ENCODE data around the gene STARD13. TPM values are rescaled to one million over a fixed set of nuclear protein-coding genes. Genes with fewer than 3 reads are reported as not detected.

Gene STARD13
- total RNA-seq, 4 donors from 2014 or later: 52.0 to 114 (median 89.2) TPM

GRCh38 chr13:33229446-33230177 is 55.9 kb downstream of the STARD13 start:
- Histone ChIP-seq H3K27ac (peak overlapping the region; percentile 27 to 76 (median 76)), H3K27me3 (no peaks in the 10 kb centered on the region), H3K4me1 (peaks cover 59 to 65% of the 10 kb centered on the region in 2 donors), H3K36me3 (no peaks in the 10 kb centered on the region), H3K9me3 (no peaks in the 10 kb centered on the region), H3K4me3 (replicated peaks in 1 of 3) (no peak overlapping the region)
- TF ChIP-seq POLR2A (IDR thresholded peaks at IDR 0.05) (no peak), CTCF (IDR thresholded peaks at IDR 0.05) (no peak)
- WGBS, 2 donors: 87 to 90% methylated on average over 10 of the region's 10 CpGs
- no peak for DNase-seq
- intact Hi-C loops (cut with DNase I): loop anchor here (10.0 kb wide), 4 partner anchors 55 to 315 kb away; partner anchors contain the start of gene STARD13

DNA sequence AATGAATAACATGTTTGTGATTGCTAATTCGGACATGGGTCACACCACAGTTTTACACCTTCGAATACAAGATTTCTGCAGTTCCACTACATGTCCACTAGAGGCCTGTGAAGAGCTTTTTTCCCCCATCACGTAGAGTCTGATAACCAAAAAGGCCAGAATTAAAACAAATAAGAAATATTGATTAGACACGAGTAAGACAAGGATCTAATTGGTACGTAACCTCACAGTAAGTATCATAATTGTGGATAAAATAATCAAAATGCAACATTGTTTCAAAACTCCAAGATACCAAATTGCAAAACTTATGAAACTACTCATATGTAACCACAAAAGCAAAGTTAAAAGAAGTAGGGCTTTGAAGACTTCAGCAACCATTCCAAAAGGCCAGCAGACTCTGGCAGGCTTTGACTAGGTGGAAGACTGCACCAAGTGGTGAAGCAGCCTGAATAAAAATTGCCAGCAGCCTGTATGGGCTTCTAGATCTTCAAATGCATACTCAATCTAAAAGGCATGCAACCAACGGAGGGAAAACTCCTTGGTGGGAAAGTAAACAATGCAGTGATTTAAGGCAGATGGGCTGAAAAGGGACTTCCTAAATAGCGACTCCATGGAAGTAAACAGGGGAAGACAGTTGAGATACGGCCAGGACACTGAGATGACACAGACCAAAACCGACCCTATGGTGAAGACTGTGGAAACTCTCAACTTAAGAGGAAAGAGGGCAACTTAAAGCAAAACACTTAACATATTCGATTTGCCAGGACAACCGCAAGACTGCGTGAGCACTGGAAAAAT is 56.7 kb downstream of the STARD13 start:
- H3K36me3 ChIP-seq: no peaks in the 10 kb centered on the region
- peak; percentile 41 to 43 for DNase-seq
- H3K27ac ChIP-seq: peak overlapping the region; percentile 20 to 76 (median 76)
- H3K4me3 ChIP-seq (replicated peaks in 1 of 3): no peak overlapping the region
- peaks cover 51 to 57% of the 10 kb centered on the region in 2 donors for H3K4me1 ChIP-seq
- 46 to 48% methylated on average over 12 of the region's 12 CpGs for whole genome bisulfite sequencing, 2 donors
- no peaks in the 10 kb centered on the region for H3K27me3 ChIP-seq
- H3K9me3 ChIP-seq: no peaks in the 10 kb centered on the region
- TF ChIP-seq POLR2A (IDR thresholded peaks at IDR 0.05) (no peak), CTCF (IDR thresholded peaks at IDR 0.05) (peak; percentile 48 to 95 (median 84))
- intact Hi-C loops (cut with DNase I): loop anchor here (10.0 kb wide), 2 partner anchors 104 to 316 kb away; no protein-coding TSS in a partner anchor

- intact Hi-C loops (cut with DNase I): loop anchor here (10.0 kb wide), 2 partner anchors 103 to 317 kb away; no protein-coding TSS in a partner anchor
- 93 to 94% methylated on average over 7 of the region's 7 CpGs for WGBS, 2 donors
These were observed 57.5 kb downstream of the STARD13 start for GRCh38 chr13:33227927-33228647.

DNA sequence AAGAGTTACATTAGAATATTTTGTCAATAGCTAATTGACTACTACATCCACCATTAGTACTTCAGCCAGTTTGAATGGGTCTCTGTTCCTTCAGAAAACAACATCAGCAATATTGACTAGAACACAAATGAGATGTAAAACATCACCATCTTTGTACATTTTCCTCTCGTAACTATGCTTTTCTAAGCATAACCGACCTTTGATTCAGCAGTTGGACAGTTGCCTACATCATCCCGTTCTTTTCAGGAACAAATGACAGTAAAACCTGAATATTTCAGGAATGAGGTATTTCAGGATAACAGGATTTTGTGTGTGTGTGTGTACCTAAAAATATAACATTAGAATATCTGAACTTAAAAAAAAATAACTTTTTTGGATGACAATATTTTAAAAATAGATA is 60.9 kb downstream of the STARD13 start:
- H3K4me3 ChIP-seq (replicated peaks in 1 of 3): no peak overlapping the region
- intact Hi-C loops (cut with DNase I): loop anchor here (10.0 kb wide), 2 partner anchors 100 to 320 kb away; no protein-coding TSS in a partner anchor
- H3K36me3 ChIP-seq: no peaks in the 10 kb centered on the region
- WGBS, 2 donors: 89 to 91% methylated on average over 3 of the region's 3 CpGs
- TF ChIP-seq POLR2A (IDR thresholded peaks at IDR 0.05) (no peak), CTCF (IDR thresholded peaks at IDR 0.05) (no peak)
- no peak overlapping the region for H3K27ac ChIP-seq
- H3K4me1 ChIP-seq: peaks cover 34 to 39% of the 10 kb centered on the region in 2 donors
- H3K27me3 ChIP-seq: no peaks in the 10 kb centered on the region
- no peak for DNase-seq
- H3K9me3 ChIP-seq: no peaks in the 10 kb centered on the region

More at GRCh38 chr13:33227927-33228647, 57.5 kb downstream of the STARD13 start:
- no peaks in the 10 kb centered on the region for H3K27me3 ChIP-seq
- H3K9me3 ChIP-seq: no peaks in the 10 kb centered on the region
- peaks cover 49 to 54% of the 10 kb centered on the region in 2 donors for H3K4me1 ChIP-seq
- TF ChIP-seq POLR2A (IDR thresholded peaks at IDR 0.05): no peak
- peak in 1 of 6 experiments; percentile 13 for TF ChIP-seq CTCF (IDR thresholded peaks at IDR 0.05)
- no peak overlapping the region for H3K4me3 ChIP-seq (replicated peaks in 1 of 3)
- H3K27ac ChIP-seq: peak overlapping the region; percentile 35 to 76 (median 76)
- DNase-seq: peak; percentile 57 to 69
- no peaks in the 10 kb centered on the region for H3K36me3 ChIP-seq
